ENCODE results near the gene CPA2.

Gene CPA2

DNA sequence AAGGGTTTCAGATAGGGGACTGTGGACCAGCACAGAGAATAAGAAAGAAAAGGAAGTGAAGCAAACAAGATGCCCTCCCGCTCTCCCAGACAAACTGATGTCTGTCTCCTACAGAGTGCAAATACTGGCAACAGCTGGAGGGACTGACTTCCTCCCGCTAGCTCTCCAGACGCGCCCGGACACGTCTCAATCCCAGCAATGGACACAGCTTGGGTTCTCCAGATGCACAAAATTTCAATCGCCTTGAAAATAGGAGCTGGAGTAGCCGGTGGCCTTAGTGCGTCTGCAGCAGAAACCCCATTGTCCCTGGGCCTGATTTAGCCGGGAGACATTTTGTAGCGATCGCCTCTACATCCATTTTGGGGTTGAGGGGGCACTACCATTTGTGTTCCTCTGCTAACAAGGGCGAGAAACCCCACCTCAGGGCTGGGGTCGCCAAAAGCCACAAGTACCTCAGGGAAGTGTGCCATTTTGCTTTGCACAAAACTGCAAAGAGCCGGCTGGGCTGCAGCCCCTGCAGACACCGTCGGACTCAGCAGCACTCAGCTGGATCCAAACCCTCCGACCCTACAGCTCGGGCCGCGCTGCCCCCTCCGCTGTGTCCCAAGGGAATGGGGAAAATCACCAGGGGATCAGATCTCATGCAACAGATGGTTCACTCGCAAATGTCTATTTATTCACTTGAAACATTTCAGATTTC is 5.9 kb downstream of the CPA2 start:
- TF ChIP-seq, protein P1, sequence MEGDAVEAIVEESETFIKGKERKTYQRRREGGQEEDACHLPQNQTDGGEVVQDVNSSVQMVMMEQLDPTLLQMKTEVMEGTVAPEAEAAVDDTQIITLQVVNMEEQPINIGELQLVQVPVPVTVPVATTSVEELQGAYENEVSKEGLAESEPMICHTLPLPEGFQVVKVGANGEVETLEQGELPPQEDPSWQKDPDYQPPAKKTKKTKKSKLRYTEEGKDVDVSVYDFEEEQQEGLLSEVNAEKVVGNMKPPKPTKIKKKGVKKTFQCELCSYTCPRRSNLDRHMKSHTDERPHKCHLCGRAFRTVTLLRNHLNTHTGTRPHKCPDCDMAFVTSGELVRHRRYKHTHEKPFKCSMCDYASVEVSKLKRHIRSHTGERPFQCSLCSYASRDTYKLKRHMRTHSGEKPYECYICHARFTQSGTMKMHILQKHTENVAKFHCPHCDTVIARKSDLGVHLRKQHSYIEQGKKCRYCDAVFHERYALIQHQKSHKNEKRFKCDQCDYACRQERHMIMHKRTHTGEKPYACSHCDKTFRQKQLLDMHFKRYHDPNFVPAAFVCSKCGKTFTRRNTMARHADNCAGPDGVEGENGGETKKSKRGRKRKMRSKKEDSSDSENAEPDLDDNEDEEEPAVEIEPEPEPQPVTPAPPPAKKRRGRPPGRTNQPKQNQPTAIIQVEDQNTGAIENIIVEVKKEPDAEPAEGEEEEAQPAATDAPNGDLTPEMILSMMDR (IDR thresholded peaks at IDR 0.05; ENCODE audit: low read length, missing control alignments), result no peak
- H3K4me3 ChIP-seq (replicated peaks; ENCODE audit: low read depth, low read length), result no peak overlapping the region
- no peak for DNase-seq (ENCODE audit: low read depth)

DNA sequence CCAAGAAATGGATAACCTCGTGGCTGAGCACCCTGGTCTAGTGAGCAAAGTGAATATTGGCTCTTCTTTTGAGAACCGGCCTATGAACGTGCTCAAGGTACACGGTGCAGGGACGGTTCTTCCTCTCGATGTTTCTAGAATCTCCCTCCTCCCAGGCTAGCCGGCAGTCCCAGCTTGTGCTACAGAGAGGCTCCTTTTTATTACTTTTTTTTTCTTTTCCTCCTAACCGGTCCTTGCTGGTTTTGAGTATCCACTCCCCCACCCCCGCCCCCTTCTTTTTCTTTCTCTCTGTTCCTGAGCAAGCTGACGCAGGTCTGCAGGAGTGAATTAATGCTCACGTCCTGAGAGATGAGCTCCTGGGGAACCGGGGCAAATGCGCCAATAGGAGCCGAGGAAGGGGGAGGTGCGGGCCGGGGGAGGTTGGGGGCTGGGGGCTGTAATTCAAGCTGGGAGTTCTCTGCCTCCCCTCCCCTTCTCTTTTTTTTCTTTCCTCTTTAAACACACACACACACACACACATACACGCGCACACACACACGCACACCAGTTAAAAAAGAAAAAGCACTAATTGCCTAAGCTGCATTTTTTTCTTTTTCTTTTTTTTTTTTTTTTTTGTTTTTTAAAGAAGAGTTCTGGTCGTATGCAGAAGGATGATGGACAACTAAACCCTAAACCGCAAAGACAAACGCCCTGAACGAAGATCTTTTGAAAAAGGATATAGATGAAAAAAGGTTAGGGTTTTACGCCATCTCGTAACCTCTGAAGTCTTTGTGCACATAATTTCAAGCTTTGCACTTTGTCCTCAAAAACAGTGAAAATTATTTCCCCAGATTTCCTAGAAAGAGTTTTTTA is 6.6 kb downstream of the CPA2 start:
- TF ChIP-seq, protein P1 (IDR thresholded peaks at IDR 0.05; ENCODE audit: low read length, missing control alignments), result no peak
- no peak overlapping the region for H3K4me3 ChIP-seq (replicated peaks; ENCODE audit: low read depth, low read length)
- peak; percentile 36 for DNase-seq (ENCODE audit: low read depth)

DNA sequence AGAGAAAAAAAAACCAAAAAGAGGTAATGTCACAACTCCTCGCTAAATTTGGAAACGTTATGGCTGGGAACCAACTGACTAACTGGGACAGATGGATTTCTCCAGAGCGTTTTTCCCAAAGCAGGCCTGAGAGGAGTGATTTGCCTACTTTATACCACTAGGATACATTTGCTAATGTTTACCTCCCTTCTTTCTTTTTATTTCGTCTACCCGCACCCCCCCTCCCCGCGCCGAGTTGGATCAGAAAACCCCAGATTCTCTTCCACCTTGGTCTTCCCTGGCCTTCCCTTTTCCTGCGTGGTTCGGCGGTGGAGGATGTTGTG is 7.2 kb downstream of the CPA2 start:
- peak; percentile 86 for DNase-seq (ENCODE audit: low read depth)
- TF ChIP-seq, protein P1 (IDR thresholded peaks at IDR 0.05; ENCODE audit: low read length, missing control alignments), result peak; percentile 19
- H3K4me3 ChIP-seq (replicated peaks; ENCODE audit: low read depth, low read length), result no peak overlapping the region

DNA sequence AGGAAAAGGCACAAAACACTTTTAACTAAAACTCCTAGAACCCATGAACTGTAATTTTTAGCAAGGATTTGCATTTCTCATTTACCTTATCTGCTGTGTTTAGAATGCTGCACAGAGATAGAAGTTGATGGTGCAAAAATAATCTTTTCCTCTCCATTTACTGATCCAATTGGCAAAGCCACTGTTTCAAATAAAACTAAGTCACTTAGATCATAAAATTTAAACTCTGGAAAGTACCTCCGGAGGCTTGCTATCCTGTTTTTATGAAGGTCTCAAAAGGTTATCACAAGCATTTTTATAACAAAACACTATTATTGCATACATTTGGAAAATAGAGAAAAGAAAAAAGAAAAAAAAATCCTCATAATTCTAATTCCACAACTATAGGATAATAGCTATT is 7.6 kb downstream of the CPA2 start:
- DNase-seq (ENCODE audit: low read depth), result no peak
- TF ChIP-seq, protein P1 (IDR thresholded peaks at IDR 0.05; ENCODE audit: low read length, missing control alignments), result no peak
- no peak overlapping the region for H3K4me3 ChIP-seq (replicated peaks; ENCODE audit: low read depth, low read length)

DNA sequence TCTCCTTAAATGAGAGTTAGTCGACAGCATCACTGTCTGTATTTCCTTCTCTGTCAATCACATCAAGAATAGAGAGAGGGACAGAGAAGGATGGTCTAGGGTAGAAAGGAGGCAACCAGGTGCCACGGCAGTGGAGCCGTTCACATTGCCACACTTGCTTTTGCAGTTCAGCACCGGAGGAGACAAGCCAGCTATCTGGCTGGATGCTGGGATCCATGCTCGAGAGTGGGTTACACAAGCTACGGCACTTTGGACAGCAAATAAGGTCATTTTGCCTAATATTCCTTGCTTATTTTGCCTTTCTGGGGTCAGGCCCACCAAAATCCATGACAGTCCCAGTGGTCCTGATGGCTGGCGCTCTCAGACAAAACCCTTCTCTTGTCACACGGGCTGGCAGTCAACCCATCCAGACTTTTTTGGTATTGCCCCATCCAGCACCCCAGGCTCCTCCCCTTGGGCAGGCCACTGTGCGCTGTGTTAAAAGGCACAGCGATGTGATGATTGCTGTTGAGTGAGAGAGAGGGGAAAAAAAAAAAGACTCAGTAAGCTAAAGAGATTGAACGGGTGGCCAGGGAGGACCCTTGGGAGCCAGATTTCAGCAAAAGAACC is 8.4 kb downstream of the CPA2 start:
- TF ChIP-seq, protein P1 (IDR thresholded peaks at IDR 0.05; ENCODE audit: low read length, missing control alignments), result no peak
- no peak for DNase-seq (ENCODE audit: low read depth)
- H3K4me3 ChIP-seq (replicated peaks; ENCODE audit: low read depth, low read length), result no peak overlapping the region

DNA sequence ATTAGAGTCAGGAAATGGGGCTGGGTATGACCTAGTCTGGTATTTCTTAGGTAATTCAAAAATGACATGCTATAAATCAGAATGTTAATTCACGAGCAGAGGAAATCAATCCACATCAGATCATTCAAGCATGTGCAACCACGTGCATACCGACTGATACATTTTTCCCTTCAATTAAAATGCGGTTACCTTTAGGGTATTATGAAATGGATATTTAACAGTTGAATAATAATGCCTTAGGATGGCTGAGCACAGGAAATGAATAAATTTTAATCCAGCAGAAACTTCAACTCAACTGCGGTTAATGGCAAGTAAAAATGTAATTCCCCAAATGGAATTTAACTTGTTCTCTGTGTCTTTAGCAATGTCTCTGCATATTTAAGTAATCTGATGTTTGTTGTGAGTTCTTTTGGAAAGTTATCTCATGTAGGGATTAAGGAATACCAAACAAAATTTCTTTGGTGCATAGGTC is 9.2 kb downstream of the CPA2 start:
- no peak for DNase-seq (ENCODE audit: low read depth)
- TF ChIP-seq, protein P1 (IDR thresholded peaks at IDR 0.05; ENCODE audit: low read length, missing control alignments), result no peak
- no peak overlapping the region for H3K4me3 ChIP-seq (replicated peaks; ENCODE audit: low read depth, low read length)

Measured in fibroblast of pulmonary artery (primary cell).